Type B pancreatic cell (in vitro differentiated cells): ENCODE data around the gene CEP162. TPM values are rescaled to one million over a fixed set of nuclear protein-coding genes. Genes with fewer than 3 reads are reported as not detected.

Experiments
- DNase-seq: peaks from one replicate; pipeline ENCODE4 v3.0.0; 2021; ENCODE audit warnings: mixed read lengths; ENCODE audit not compliant: unreplicated experiment; ENCODE audit errors: extremely low spot score
- H3K27ac Mint-ChIP-seq: 2 replicates; pipeline ENCODE4 v1.8.0; 2021; ENCODE audit warnings: mild to moderate bottlenecking, mixed read lengths
- H3K27me3 Mint-ChIP-seq: 2 replicates; pipeline ENCODE4 v1.8.0; 2021; ENCODE audit warnings: mixed read lengths
- H3K36me3 Mint-ChIP-seq: 2 replicates; pipeline ENCODE4 v1.8.0; 2021; ENCODE audit warnings: mixed read lengths
- H3K4me1 Mint-ChIP-seq: one replicate; pipeline ENCODE4 v1.8.0; 2021; ENCODE audit warnings: mixed read lengths; ENCODE audit not compliant: unreplicated experiment
- H3K4me3 Mint-ChIP-seq: 2 replicates; pipeline ENCODE4 v1.8.0; 2021; ENCODE audit warnings: mild to moderate bottlenecking, mixed read lengths
- H3K9me3 Mint-ChIP-seq: 2 replicates; pipeline ENCODE4 v1.8.0; 2021; ENCODE audit warnings: mixed read lengths
- total RNA-seq: library from RNA; stranded (reverse); gene quantifications from 2 replicates; pipeline ENCODE4 v1.2.1, GENCODE V29; 2021; ENCODE audit warnings: low replicate concordance
- TF ChIP-seq, protein P1 (sequence below): fragments of 200-600 bp; sonication (generic); conservative IDR thresholded peaks from 2 replicates; pipeline ENCODE4 v1.5.0; 2021; ENCODE audit warnings: antibody characterized with exemption, mild to moderate bottlenecking

Gene CEP162
- total RNA-seq, 1 donor from 2014 or later: 17.2 TPM

DNA sequence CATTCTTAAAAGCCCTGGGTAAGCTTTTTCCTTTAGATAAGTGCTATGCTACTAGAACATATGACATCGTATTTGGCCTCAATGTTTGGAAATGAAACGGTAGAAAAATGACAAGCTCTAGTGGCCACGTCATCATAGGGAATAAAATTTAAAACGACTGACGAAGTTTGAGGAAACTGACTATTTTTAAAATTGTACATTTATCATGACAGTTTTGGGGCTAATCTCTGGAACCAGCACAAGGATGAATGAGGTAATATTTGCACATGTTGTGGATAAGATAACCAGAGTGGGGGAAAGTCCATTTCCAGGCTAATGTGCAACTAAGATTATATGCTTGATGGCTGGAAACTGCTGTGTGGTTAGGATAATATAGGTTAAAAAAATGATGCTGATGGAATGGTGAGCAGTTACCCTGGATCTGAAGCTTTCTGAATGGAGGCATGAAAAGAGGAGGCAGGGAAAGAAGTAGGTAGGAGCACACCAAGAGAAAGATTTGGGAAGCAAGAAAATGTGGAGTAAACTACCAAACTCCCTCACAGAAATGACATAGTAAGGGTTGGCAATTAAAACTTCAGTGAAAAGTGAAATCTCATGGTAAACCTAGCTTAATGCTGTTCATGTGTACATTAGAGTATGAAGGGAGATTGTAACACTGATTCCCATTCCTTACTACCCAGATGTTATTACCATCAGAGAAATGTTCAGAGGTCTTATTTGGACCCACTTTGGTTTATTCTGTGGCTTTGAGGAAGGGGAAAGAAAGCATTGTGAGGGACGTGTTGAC is 42.7 kb upstream of the CEP162 start:
- TF ChIP-seq, protein P1, sequence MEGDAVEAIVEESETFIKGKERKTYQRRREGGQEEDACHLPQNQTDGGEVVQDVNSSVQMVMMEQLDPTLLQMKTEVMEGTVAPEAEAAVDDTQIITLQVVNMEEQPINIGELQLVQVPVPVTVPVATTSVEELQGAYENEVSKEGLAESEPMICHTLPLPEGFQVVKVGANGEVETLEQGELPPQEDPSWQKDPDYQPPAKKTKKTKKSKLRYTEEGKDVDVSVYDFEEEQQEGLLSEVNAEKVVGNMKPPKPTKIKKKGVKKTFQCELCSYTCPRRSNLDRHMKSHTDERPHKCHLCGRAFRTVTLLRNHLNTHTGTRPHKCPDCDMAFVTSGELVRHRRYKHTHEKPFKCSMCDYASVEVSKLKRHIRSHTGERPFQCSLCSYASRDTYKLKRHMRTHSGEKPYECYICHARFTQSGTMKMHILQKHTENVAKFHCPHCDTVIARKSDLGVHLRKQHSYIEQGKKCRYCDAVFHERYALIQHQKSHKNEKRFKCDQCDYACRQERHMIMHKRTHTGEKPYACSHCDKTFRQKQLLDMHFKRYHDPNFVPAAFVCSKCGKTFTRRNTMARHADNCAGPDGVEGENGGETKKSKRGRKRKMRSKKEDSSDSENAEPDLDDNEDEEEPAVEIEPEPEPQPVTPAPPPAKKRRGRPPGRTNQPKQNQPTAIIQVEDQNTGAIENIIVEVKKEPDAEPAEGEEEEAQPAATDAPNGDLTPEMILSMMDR: no peak
- H3K27ac Mint-ChIP-seq: peak overlapping the region; percentile 42
- H3K36me3 Mint-ChIP-seq: no peaks in the 10 kb centered on the region
- peak overlapping the region; percentile 20 for H3K4me3 Mint-ChIP-seq
- peaks cover 19% of the 10 kb centered on the region for H3K27me3 Mint-ChIP-seq
- no peaks in the 10 kb centered on the region for H3K9me3 Mint-ChIP-seq
- no peaks in the 10 kb centered on the region for H3K4me1 Mint-ChIP-seq
- no peak for DNase-seq

GRCh38 chr6:84268781-84269180 is 41.3 kb upstream of the CEP162 start:
- TF ChIP-seq, protein P1: no peak
- Mint-ChIP-seq H3K27ac (no peak overlapping the region), H3K27me3 (peaks cover 10% of the 10 kb centered on the region), H3K36me3 (no peaks in the 10 kb centered on the region), H3K4me3 (no peak overlapping the region), H3K9me3 (no peaks in the 10 kb centered on the region), H3K4me1 (no peaks in the 10 kb centered on the region)
- no peak for DNase-seq

DNA sequence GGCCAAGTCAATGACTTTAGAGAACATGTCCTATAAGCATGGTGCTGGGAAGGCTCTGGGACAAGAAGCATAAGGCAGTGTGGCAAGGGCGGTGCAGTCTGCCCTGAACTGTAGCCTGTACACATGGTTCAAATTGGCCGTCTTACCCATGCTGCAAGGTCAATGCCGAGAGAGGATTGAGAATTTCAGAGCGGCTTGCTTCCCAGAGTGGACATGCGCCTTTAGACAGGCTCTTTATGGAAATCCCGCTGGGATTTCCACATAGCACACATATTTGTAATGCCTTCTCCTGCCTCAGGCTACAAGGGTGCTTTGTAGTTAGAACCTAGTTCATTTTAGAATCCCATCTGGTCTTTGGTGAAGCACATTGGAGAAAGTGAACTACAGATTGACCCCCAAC is 36.1 kb upstream of the CEP162 start:
- Mint-ChIP-seq H3K4me3 (no peak overlapping the region), H3K27me3 (no peaks in the 10 kb centered on the region), H3K36me3 (no peaks in the 10 kb centered on the region), H3K9me3 (no peaks in the 10 kb centered on the region), H3K27ac (no peak overlapping the region), H3K4me1 (peaks cover 5% of the 10 kb centered on the region)
- TF ChIP-seq, protein P1: no peak
- DNase-seq: no peak

DNA sequence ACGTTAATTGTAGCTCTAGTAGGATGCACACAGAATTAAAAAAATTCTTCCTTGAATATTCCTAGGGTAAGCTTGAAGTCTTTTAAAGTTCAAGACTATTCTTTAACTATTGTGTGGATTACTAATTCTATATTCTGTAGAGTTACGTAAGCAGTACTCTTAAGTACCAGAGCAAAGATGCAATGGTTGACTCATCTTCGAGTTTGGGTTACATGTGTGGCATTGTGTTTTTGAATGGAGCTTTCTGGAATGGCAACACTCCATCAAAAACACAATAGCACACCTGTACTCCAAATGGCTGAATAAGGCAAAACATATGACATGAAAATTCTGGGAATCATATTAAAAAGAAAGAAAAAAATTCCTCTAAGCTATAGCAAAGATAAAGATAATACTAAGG is 33.5 kb upstream of the CEP162 start:
- Mint-ChIP-seq H3K36me3 (no peaks in the 10 kb centered on the region), H3K27ac (no peak overlapping the region), H3K4me1 (peaks cover 18% of the 10 kb centered on the region), H3K27me3 (no peaks in the 10 kb centered on the region), H3K9me3 (no peaks in the 10 kb centered on the region), H3K4me3 (no peak overlapping the region)
- no peak for DNase-seq
- TF ChIP-seq, protein P1: no peak

DNA sequence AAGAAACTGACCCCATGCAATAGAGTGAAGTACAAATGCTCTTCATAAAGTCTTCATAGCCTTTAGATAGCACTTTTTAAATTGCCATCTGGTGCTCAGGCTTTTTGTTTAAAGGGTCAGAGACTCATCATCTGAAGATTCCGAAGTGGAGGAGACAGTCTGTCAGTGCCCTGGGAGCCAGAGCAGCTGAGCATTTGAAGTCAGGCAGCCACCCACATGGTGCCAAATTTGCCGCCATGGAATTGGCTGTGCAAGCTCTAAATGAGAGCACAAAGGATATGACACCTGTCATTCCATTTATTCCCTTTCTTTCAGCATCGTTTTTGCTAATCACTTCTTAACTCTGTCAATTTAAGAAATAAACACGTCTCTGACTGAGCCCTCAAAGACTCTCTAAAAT is 32.8 kb upstream of the CEP162 start:
- H3K27me3 Mint-ChIP-seq: no peaks in the 10 kb centered on the region
- H3K27ac Mint-ChIP-seq: no peak overlapping the region
- DNase-seq: no peak
- TF ChIP-seq, protein P1: no peak
- no peaks in the 10 kb centered on the region for H3K9me3 Mint-ChIP-seq
- H3K4me3 Mint-ChIP-seq: no peak overlapping the region
- H3K4me1 Mint-ChIP-seq: peaks cover 18% of the 10 kb centered on the region
- no peaks in the 10 kb centered on the region for H3K36me3 Mint-ChIP-seq
